ENCODE results near the gene RAB10.

DNA sequence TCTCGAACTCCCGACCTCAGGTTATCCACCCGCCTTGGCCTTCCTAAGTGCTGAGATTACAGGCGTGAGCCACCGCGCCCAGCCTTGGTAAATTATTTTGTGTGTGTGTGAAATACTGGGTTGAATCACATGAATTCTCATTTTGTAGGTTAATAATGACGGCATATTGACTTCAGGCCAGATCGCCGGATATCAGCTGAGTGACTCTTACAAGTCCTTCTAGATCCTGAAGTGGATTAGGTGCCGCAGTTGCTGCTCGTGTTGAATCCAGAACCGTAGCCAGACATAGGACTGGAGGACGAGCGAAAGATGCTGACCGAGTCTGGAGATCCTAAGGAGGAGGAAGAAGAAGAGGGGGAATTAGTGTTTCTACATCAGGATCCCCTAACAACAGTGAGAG is 39.4 kb upstream of the RAB10 start:
- no peak for TF ChIP-seq CHD1 (IDR thresholded peaks at IDR 0.05; ENCODE audit: low read length)
- TF ChIP-seq FOXM1 (IDR thresholded peaks at IDR 0.05; ENCODE audit: low read depth): no peak
- TF ChIP-seq FOXM1 (CRISPR knock-in tag; IDR thresholded peaks at IDR 0.05; ENCODE audit: low read depth): no peak
- TF ChIP-seq ZBTB17 (CRISPR knock-in tag; IDR thresholded peaks at IDR 0.05): no peak
- TF ChIP-seq, protein P1, sequence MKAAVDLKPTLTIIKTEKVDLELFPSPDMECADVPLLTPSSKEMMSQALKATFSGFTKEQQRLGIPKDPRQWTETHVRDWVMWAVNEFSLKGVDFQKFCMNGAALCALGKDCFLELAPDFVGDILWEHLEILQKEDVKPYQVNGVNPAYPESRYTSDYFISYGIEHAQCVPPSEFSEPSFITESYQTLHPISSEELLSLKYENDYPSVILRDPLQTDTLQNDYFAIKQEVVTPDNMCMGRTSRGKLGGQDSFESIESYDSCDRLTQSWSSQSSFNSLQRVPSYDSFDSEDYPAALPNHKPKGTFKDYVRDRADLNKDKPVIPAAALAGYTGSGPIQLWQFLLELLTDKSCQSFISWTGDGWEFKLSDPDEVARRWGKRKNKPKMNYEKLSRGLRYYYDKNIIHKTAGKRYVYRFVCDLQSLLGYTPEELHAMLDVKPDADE (conservative IDR thresholded peaks at IDR 0.05; ENCODE audit: control insufficient read depth, low read depth, low read length): no peak
- TF ChIP-seq LARP7 (IDR thresholded peaks at IDR 0.05): no peak
- no peak for TF ChIP-seq ELF4 (CRISPR knock-in tag; IDR thresholded peaks at IDR 0.05)
- no peak for TF ChIP-seq SMC3 (conservative IDR thresholded peaks at IDR 0.05; ENCODE audit: insufficient read depth, low read depth, low read length)
- no peak for TF ChIP-seq ZEB2 (IDR thresholded peaks at IDR 0.05)
- no peak for TF ChIP-seq IRF9 (tag; IDR thresholded peaks at IDR 0.05)
- no peak for TF ChIP-seq POU5F1 (IDR thresholded peaks at IDR 0.05; ENCODE audit: borderline replicate concordance, low read depth, low read length, partially characterized antibody)
- no peak for TF ChIP-seq EGR1 (conservative IDR thresholded peaks at IDR 0.05)
- TF ChIP-seq EZH2 (IDR thresholded peaks at IDR 0.05; ENCODE audit: borderline replicate concordance, low read depth, low read length): no peak
- no peak for TF ChIP-seq MAFK (IDR thresholded peaks at IDR 0.05; ENCODE audit: low read length)
- TF ChIP-seq, protein P2, sequence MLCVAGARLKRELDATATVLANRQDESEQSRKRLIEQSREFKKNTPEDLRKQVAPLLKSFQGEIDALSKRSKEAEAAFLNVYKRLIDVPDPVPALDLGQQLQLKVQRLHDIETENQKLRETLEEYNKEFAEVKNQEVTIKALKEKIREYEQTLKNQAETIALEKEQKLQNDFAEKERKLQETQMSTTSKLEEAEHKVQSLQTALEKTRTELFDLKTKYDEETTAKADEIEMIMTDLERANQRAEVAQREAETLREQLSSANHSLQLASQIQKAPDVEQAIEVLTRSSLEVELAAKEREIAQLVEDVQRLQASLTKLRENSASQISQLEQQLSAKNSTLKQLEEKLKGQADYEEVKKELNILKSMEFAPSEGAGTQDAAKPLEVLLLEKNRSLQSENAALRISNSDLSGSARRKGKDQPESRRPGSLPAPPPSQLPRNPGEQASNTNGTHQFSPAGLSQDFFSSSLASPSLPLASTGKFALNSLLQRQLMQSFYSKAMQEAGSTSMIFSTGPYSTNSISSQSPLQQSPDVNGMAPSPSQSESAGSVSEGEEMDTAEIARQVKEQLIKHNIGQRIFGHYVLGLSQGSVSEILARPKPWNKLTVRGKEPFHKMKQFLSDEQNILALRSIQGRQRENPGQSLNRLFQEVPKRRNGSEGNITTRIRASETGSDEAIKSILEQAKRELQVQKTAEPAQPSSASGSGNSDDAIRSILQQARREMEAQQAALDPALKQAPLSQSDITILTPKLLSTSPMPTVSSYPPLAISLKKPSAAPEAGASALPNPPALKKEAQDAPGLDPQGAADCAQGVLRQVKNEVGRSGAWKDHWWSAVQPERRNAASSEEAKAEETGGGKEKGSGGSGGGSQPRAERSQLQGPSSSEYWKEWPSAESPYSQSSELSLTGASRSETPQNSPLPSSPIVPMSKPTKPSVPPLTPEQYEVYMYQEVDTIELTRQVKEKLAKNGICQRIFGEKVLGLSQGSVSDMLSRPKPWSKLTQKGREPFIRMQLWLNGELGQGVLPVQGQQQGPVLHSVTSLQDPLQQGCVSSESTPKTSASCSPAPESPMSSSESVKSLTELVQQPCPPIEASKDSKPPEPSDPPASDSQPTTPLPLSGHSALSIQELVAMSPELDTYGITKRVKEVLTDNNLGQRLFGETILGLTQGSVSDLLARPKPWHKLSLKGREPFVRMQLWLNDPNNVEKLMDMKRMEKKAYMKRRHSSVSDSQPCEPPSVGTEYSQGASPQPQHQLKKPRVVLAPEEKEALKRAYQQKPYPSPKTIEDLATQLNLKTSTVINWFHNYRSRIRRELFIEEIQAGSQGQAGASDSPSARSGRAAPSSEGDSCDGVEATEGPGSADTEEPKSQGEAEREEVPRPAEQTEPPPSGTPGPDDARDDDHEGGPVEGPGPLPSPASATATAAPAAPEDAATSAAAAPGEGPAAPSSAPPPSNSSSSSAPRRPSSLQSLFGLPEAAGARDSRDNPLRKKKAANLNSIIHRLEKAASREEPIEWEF (CRISPR knock-in tag; IDR thresholded peaks at IDR 0.05): no peak
